GM20000 (cell line): ENCODE measurements around the gene SYNE1.

Experiments used
- DNase-seq: peaks from one replicate; pipeline ENCODE4 v3.0.0; 2012; ENCODE audit warnings: low spot score
- CTCF ChIP-seq: IDR thresholded peaks from 2 replicates; pipeline ENCODE4 v1.5.1; 2012; ENCODE audit warnings: mild to moderate bottlenecking, control low read depth; ENCODE audit errors: extremely low read depth, missing control alignments

The SYNE1 gene

GRCh38 chr6:152170313-152170701 is 466.9 kb downstream of the SYNE1 start:
- no peak for DNase-seq
- no peak for TF ChIP-seq CTCF

- no peak for DNase-seq
- no peak for TF ChIP-seq CTCF
Observed at GRCh38 chr6:152167641-152168603, 469.2 kb downstream of the SYNE1 start.

- TF ChIP-seq CTCF: no peak
- no peak for DNase-seq
Observed at GRCh38 chr6:152166897-152167296, 470.3 kb downstream of the SYNE1 start.

GRCh38 chr6:152166497-152166896 is 470.7 kb downstream of the SYNE1 start:
- no peak for TF ChIP-seq CTCF
- DNase-seq: no peak

GRCh38 chr6:152164957-152165356 is 472.2 kb downstream of the SYNE1 start:
- no peak for TF ChIP-seq CTCF
- DNase-seq: no peak

- TF ChIP-seq CTCF: no peak
- peak; percentile 23 for DNase-seq
Observed at GRCh38 chr6:152161501-152161900, 475.7 kb downstream of the SYNE1 start.

- peak; percentile 66 for DNase-seq
- no peak for TF ChIP-seq CTCF
Observed at GRCh38 chr6:152160346-152160745, 476.8 kb downstream of the SYNE1 start.
